Stimulated activated CD4-positive, alpha-beta T cell treated with anti-CD3 and anti-CD28 coated beads, Interleukin-12 subunit alpha, Interleukin-12 subunit beta, amount 100 ng/mL, for 4 hours (primary cell): ENCODE results near the gene CALHM6.

Experiments used
- DNase-seq: peaks from one replicate; pipeline ENCODE4 v3.0.0-alpha.2; 2020

Gene CALHM6

GRCh38 chr6:116461331-116461931, at the start of gene CALHM6:
CALHM6 (plus strand) TSS chr6:116461375; CDS start chr6:116461930, 555 bp downstream.
- DNase-seq, result no peak

DNA sequence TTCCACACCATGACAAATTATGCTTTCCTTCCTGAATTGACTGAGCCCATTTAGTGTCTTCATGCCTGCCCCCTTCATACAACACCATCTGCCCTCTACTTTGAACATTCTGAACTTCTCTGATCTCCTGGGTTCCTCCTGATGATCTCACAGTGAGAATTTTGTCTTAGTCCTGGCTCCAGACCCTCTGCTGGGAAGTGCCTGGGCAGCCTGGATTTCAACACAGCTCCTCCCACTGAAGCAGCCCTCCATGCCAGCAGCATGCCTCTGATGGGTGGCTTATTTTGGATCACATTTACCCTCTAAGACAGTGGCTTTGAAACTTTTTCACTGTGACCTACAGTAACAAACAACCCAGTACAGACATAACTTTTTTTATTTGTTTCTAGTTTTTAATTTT, 48.9 kb upstream of the CALHM6 start:
- DNase-seq, result no peak

DNA sequence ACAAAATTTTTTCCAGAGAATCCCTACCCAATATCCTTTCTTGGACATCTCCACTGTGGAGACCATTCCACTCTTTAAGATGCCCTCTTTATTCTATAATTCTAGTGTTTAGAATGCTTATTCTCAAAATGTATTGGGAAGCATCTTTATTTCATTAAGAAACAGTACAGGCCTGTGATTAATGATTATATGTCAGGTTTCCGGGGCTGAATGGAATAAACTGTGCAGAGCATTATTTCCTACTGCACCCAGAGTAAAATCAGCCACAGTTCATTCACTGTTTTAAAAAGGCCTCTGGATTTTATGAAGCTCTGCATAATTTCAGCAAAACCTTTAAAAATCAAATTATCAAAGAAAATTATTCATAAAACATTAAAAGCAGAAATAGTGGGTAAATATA, 47.8 kb upstream of the CALHM6 start:
- DNase-seq, result no peak

DNA sequence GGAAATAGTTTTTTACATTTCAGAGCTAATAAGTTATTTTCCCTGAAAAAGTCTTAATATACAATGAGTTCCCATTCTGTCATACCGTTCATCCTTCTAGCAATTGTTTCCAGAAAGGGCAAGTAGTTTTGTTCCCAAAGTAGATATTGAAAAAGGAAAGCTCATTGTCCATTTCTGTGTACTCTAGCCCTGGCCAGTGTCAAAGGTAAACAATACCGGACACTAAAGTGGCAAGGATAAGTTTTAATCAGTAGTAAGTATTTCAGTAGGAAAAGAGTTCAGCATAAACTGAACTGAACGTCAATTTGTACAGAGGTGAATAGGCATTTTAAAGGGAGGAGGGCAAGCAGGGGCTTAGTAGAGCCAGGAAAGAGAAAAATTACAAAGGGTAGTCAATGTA, 43.5 kb upstream of the CALHM6 start:
- no peak for DNase-seq

- DNase-seq, result no peak
Measured at GRCh38 chr6:116419069-116419786, 41.9 kb upstream of the CALHM6 start.

- DNase-seq, result no peak
Measured at GRCh38 chr6:116420341-116420740, 40.8 kb upstream of the CALHM6 start.

GRCh38 chr6:116422238-116422637, 38.9 kb upstream of the CALHM6 start:
- no peak for DNase-seq

- DNase-seq, result no peak
Measured at GRCh38 chr6:116424001-116424400, 37.2 kb upstream of the CALHM6 start.

DNA sequence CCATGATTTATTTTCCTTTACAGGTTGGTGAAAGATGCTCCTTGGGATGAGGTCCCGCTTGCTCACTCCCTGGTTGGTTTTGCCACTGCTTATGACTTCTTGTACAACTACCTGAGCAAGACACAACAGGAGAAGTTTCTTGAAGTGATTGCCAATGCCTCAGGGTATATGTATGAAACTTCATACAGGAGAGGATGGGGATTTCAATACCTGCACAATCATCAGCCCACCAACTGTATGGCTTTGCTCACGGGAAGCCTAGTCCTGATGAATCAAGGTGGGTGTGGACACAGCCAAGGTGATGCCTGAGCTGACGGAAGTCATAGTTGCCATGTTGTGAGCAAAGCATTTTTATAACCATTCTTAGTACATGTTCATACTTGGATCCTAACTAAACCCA, 34.6 kb upstream of the CALHM6 start:
- DNase-seq, result no peak

- DNase-seq, result no peak
Measured at GRCh38 chr6:116429111-116429510, 32.1 kb upstream of the CALHM6 start.

DNA sequence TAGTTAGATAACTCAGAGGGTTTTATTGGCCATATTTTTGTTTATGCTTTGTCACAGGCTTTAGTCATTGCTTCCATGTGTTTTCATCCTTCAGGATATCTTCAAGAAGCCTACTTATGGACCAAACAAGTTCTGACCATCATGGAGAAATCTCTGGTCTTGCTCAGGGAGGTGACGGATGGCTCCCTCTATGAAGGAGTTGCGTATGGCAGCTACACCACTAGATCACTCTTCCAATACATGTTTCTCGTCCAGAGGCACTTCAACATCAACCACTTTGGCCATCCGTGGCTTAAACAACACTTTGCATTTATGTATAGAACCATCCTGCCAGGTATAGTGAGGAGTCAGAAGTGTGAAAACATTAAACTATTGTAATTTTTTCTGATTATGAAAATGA, 30.3 kb upstream of the CALHM6 start:
- no peak for DNase-seq

GRCh38 chr6:116431964-116432595, 29.1 kb upstream of the CALHM6 start:
- no peak for DNase-seq

- DNase-seq, result no peak
Measured at GRCh38 chr6:116433206-116433712, 27.9 kb upstream of the CALHM6 start.

GRCh38 chr6:116434056-116434725, 27.0 kb upstream of the CALHM6 start:
- DNase-seq, result no peak

- DNase-seq, result no peak
Measured at GRCh38 chr6:116436586-116436985, 24.6 kb upstream of the CALHM6 start.

GRCh38 chr6:116437656-116438055, 23.5 kb upstream of the CALHM6 start:
- no peak for DNase-seq

GRCh38 chr6:116438590-116439448, 22.4 kb upstream of the CALHM6 start:
- DNase-seq, result no peak

GRCh38 chr6:116439522-116440051, 21.6 kb upstream of the CALHM6 start:
- no peak for DNase-seq

DNA sequence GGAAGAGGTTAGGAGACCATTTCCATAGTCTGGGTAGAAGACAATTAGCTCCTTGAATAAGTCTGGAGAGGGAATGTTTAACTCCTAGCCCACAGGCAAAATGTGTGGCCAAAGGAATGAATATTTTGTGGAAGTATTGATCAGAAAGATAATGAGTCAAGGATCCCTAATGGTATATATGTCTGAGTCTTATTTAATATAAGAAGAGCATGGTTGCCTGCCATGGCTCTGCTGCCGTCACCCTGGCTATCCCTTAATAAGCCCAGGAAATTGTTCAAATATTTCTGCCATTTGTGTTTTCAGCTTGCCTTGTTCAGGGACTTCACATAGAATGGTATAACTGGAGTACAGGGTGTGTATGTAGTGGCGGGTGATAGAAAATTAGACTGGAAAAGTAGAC, 18.1 kb upstream of the CALHM6 start:
- DNase-seq, result no peak

- DNase-seq, result no peak
Measured at GRCh38 chr6:116444092-116444491, 17.1 kb upstream of the CALHM6 start.

- no peak for DNase-seq
Measured at GRCh38 chr6:116444575-116444974, 16.6 kb upstream of the CALHM6 start.

DNA sequence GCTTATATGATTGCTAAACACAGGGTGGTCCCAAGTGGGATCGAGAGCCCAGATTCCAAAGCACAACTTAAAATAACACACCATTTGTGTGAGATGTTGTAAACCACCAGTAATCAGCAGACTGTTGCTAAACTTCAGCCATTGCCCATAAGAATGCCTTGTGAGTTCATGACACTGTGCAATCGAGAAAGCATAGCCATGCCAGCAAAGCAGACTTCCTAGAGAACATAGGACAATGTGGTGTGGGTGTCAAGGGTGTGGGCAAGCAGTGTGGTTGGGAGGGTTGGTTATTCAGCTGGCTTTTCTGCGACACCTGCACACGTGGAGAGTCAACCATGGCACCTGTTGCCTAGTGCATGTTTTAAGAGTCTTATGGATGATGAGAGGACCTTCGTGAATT, 16.1 kb upstream of the CALHM6 start:
- no peak for DNase-seq
